ENCODE data around the gene SLC6A11. TPM values are rescaled to one million over a fixed set of nuclear protein-coding genes. Genes with fewer than 3 reads are reported as not detected.

The SLC6A11 gene
- total and polyA plus RNA-seq, 2 donors (not counting 3 experiments of a cell fraction or from before 2014, with no cell fraction given), result not detected

GRCh38 chr3:10981961-10982360 is 165.9 kb downstream of the SLC6A11 start:
- DNase-seq (ENCODE audit: low read depth, low spot score) (no peak), FAIRE-seq (no peak)
- ChIA-PET POLR2A (no interaction called here), CTCF (interaction anchor here (1.4 to 2.3 kb wide), 8 partner anchors 11 to 353 kb away, joined by 3 to 8 read pairs (median 6); no protein-coding TSS in a partner anchor)
- dilution Hi-C loops (cut with MboI; ENCODE audit: extremely low pct_ligation_motif_present, low sequenced_read_pairs), result no loop called here
- H3K27me3 ChIP-seq (ENCODE audit: control insufficient read depth in 2 of 2, insufficient read depth in 2 of 2, low read length in 2 of 2), result peaks cover 4 to 15% of the 10 kb centered on the region in 2 experiments
- H3K4me3 ChIP-seq (replicated peaks in 1 of 3; ENCODE audit: insufficient read depth in 1 of 3, low read depth in 1 of 3, low read length in 3 of 3), result no peak overlapping the region
- no peak overlapping the region for H3K9ac ChIP-seq (replicated peaks; ENCODE audit: extremely low read depth, insufficient read depth, low read length)
- H3K9me3 ChIP-seq (replicated peaks; ENCODE audit: control insufficient read depth, insufficient read depth, low read length), result no peaks in the 10 kb centered on the region
- H3K36me3 ChIP-seq (ENCODE audit: control insufficient read depth in 2 of 2, extremely low read depth in 1 of 2, insufficient read depth in 2 of 2, low read length in 2 of 2), result no peaks in the 10 kb centered on the region
- intact Hi-C loops (cut with micrococcal nuclease), result no loop called here
- no peak overlapping the region for H3K4me2 ChIP-seq (ENCODE audit: insufficient read depth, low read length)
- no peak overlapping the region for H3K27ac ChIP-seq (ENCODE audit: insufficient read depth, low read depth, low read length)
- peaks cover 3% of the 10 kb centered on the region for H3K4me1 ChIP-seq (ENCODE audit: control insufficient read depth, extremely low read depth, insufficient read depth, low read length)
- TF ChIP-seq POLR2A (IDR thresholded peaks at IDR 0.05; ENCODE audit: low read depth, low read length), result no peak
- no peak for TF ChIP-seq JUN (IDR thresholded peaks at IDR 0.05; ENCODE audit: borderline replicate concordance, insufficient read depth, insufficient read length, low read depth)
- TF ChIP-seq CTCF (IDR thresholded peaks at IDR 0.05; ENCODE audit: extremely low read depth in 1 of 2, insufficient read depth in 1 of 2, low read depth in 1 of 2, low read length in 2 of 2), result no peak
- no peak for TF ChIP-seq MYC (IDR thresholded peaks at IDR 0.05; ENCODE audit: low read depth, low read length)
- no peak for TF ChIP-seq MAX (IDR thresholded peaks at IDR 0.05; ENCODE audit: insufficient read depth, insufficient read length)
- no peak for TF ChIP-seq POLR2AphosphoS5 (IDR thresholded peaks at IDR 0.05; ENCODE audit: insufficient read depth, low read depth, low read length)
- no peak for TF ChIP-seq FOS (IDR thresholded peaks at IDR 0.05; ENCODE audit: borderline replicate concordance, insufficient read depth, low read length)
- TF ChIP-seq EZH2 (IDR thresholded peaks at IDR 0.05; ENCODE audit: borderline replicate concordance, low read depth, low read length, severe bottlenecking), result no peak
- no peak for TF ChIP-seq GATA2 (IDR thresholded peaks at IDR 0.05; ENCODE audit: insufficient read depth, insufficient read length, low read depth, low read length)
- H4K20me1 ChIP-seq (replicated peaks; ENCODE audit: control insufficient read depth, extremely low read depth, insufficient read depth, low read length), result no peaks in the 10 kb centered on the region
- H3K79me2 ChIP-seq (ENCODE audit: control insufficient read depth, insufficient read depth, low read length), result no peaks in the 10 kb centered on the region
- no peak overlapping the region for H2AFZ ChIP-seq (ENCODE audit: low read depth, low read length)
- no peaks in the 10 kb centered on the region for H3K9me1 ChIP-seq (replicated peaks; ENCODE audit: control insufficient read depth, extremely low read depth, insufficient read depth, low read length)
- no TSS peak for BruUV-seq (replicated peaks)
